ENCODE measurements around the gene ACACB.
A peak's percentile ranks its signal among the peaks of the same experiment; 100 is the strongest.

Gene ACACB

GRCh38 chr12:109115758-109116610 lies at the start of gene ACACB:
Gene ACACB, plus strand, starts transcription at chr12:109116587. Its CDS starts 22,819 bp downstream, at chr12:109139406.
- DNase-seq = no peak

DNA sequence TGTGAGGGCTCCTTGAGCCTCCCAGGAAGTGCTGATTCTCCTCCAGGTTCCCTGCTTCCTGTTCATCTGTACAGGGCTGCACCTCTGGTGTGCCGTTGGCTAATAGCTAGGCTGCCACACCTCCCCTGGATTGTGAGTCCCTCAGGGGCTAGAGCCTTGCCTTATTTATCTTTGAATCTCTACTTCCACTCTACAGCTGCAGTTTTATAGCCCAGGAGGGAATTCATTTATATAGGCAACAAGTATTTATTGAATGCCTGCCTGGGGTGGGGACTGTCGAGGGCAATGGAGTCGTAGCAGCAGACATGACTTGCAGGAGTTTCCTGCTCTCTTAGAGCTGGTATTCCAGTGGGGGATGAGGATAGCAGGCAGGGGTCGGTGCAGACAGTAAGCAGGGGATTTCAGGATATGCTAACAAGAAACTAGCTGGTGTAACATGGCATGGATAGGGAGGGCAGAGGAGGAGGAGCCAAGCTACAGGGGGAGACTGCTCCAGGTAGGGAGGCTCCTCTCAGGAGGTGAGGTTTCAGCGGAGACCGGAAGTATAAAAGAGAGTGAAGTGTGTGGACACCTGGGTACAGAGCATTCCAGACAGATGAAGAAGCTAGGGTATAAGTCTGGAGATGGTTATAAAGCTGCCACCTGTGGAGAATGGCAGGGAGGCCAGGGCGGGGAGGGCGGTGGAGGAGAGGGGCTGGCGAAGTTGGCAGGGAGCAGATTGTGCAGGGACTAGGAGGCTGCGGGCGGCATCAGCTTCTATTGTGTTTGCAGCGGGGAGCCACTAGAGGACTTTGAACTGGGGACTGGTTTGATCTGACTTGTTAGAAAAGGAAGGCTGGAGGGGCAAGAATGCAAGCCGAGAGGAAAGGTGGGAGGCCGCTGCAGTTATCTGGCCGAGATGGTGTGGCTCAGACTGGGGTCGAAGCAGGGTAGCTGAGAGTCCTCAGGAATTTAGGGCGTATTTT lies 46.8 kb upstream of the ACACB start:
- no peak for DNase-seq

DNA sequence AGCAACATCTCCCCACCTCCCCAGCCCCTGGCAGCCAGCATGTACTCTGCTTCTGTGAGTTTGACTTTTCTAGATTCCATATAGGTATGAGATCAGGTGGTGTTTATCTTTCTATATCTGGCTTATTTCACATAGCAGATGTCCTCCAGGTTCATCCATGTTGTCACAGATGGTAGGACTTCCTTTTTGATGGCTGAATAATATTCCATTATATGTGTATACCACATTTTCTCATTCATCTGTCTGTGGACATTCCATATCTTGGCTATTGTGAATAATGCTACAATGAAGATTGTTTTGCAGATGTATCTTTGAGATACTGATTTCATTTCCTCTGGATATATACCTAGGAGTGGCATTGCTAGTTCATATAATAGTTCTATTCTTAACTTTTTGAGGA lies 41.5 kb upstream of the ACACB start:
- no peak for DNase-seq

GRCh38 chr12:109082751-109083150 lies 33.6 kb upstream of the ACACB start:
- DNase-seq = no peak

DNA sequence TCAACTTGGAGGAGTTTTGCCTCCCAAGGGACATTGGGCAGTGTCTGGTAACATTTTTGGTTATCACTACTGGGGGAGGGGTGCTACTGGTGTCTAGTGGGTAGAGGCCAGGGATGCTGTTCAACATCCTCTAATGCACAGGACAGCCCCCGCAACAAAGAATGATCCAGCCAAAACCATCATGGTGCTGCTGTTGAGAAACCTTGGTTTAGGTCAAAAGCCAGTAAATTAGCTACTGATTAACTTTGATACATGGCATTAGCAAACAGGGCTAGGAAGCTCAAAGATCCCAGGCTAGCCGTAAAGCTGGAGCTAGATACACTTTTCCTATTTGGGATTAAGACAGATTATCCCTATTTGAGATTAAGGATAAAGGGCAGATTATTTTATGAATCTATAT lies 32.0 kb upstream of the ACACB start:
- no peak for DNase-seq

DNA sequence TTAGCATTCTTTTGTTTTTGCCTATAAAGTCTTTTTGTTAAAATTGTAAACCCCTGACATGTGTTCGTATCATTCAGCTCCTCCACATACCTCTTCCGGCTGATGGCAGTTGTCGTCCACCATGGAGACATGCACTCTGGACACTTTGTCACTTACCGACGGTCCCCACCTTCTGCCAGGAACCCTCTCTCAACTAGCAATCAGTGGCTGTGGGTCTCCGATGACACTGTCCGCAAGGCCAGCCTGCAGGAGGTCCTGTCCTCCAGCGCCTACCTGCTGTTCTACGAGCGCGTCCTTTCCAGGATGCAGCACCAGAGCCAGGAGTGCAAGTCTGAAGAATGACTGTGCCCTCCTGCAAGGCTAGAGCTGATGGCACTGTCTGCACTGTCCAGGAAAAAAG lies 30.8 kb upstream of the ACACB start:
- DNase-seq = no peak

- DNase-seq = no peak
Measured at GRCh38 chr12:109087250-109087649, 29.1 kb upstream of the ACACB start.

GRCh38 chr12:109088818-109089217 lies 27.6 kb upstream of the ACACB start:
- DNase-seq = no peak

- no peak for DNase-seq
Measured at GRCh38 chr12:109089683-109090082, 26.7 kb upstream of the ACACB start.

- DNase-seq = no peak
Measured at GRCh38 chr12:109092497-109093021, 23.8 kb upstream of the ACACB start.

GRCh38 chr12:109093022-109093918 lies 23.1 kb upstream of the ACACB start, which contains the start of gene ALKBH2:
Gene ALKBH2, minus strand, starts transcription at chr12:109093472. Its CDS starts 686 bp downstream, at chr12:109092786.
- DNase-seq = peak; percentile 95

DNA sequence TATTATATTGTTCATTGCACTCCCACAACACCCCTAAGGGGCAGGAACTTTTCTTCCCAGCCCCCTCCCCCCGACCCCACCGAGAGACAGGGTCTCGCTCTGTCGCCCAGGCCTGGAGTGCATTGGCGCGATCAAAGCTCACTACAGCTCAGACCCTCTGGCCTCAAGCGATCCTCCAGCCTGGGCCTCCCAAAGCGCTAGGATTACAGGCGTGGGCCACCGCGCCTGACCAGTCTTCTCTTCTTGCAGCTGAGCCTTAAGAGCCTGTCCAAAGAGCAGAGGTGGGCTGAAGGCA lies 19.3 kb upstream of the ACACB start:
- no peak for DNase-seq

DNA sequence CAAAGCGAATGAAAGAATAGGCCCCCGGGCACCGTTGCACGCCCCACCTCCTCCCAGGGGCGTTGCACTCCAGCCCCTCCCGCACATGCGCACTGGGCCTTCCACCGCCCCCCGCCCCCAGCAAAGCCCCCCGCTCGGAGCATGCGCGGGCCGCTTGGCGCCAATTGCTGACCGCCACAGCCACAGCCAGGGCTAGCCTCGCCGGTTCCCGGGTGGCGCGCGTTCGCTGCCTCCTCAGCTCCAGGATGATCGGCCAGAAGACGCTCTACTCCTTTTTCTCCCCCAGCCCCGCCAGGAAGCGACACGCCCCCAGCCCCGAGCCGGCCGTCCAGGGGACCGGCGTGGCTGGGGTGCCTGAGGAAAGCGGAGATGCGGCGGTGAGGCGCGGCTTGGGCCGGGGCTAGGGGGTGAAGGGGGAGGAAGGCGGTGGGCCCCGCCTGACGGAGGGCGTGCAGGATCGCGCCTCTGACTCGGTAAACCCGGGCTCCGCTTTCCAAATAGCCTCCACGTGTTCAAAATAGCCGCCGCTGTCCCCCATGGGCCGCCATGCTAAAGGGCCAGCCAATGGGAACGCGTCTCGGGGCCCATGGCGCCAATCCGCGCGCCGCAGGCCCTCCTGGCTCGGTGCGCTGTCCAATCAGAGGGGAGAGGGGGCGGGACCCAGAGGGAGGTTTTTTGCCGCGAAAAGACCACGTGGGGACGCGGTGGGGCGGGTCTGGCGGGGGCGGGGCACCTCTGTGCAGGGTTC lies 18.8 kb upstream of the ACACB start, which contains the start of gene UNG:
Gene UNG, plus strand, starts transcription at position 163 of the 748 bp plus-strand sequence. Its CDS starts 83 bp downstream, at position 246.
- DNase-seq = peak; percentile 98

- no peak for DNase-seq
Measured at GRCh38 chr12:109098183-109098604, 18.2 kb upstream of the ACACB start.

- DNase-seq = no peak
Measured at GRCh38 chr12:109098651-109099050, 17.7 kb upstream of the ACACB start.

DNA sequence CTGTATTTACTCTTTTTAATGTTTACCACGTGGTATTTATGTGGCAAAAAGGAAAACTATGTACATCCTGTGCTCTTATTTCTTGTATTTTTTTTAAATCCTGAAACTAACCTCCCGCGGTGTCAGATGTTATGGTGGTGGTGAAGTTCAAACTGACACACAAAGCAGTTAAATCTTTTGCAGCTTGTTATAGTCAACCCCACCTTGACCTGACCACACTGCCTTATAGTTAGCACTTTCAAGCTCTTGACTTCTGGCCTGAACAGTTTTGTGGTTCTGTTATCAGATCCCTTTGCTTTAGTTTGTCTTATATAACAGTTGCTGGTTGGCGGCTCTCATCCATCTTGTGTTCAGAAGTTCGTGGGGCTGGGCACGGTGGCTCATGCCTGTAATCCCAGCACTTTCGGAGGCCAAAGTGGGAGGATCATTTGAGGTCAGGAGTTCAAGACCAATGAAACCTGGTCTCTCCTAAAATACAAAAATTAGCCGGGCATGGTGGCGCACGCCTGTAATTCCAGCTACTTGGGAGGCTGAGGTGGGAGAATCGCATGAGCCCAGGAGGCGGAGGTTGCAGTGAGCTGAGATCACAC lies 16.9 kb upstream of the ACACB start:
- no peak for DNase-seq

DNA sequence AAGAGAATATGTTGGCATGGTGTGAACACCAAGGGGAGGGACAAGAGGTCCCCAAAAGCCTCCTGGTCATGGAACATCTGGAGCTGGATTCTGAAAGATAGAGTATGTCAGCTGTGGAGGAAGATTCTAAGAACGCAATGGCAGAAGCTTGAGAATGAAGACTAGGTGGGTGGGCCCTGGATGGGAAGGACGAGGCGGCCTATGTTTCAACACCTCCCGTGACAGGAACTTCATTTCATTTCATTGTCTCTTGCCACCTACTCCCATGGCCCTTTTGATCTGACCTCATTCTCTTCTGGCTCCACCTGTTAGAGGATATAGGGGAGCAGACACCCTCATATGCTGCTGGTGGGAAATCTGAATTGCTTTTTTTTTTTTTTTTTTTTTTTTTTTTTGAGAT lies 15.6 kb upstream of the ACACB start:
- no peak for DNase-seq

DNA sequence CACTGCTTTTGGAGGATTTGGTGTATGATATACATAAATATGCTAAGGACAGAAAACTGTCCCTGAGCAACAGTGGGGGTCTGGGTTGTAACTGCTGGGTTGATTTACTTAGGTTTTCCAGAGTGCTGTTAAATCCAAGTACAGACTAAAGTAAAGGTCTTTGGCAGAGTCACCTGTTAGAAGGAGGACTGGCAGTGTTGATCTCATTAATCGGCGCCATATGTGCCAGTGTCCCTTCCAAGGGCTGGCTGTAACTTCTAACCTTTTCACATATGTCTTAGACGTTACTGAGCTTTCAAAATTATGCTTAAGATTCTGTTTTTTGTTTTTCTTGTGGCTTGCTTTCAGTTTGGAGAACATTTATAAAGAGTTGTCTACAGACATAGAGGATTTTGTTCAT lies 13.9 kb upstream of the ACACB start:
- DNase-seq = no peak

GRCh38 chr12:109105176-109105575 lies 11.2 kb upstream of the ACACB start:
- DNase-seq = no peak

GRCh38 chr12:109109746-109110350 lies 6.5 kb upstream of the ACACB start:
- DNase-seq = no peak
